GM18520 (cell line): ENCODE measurements around the gene NFAM1.

Experiments used
- ATAC-seq: cut with Tn5 transposase; IDR thresholded peaks from one replicate; pipeline ENCODE4 v1.9.1; 2021; ENCODE audit not compliant: unreplicated experiment

NFAM1 gene

DNA sequence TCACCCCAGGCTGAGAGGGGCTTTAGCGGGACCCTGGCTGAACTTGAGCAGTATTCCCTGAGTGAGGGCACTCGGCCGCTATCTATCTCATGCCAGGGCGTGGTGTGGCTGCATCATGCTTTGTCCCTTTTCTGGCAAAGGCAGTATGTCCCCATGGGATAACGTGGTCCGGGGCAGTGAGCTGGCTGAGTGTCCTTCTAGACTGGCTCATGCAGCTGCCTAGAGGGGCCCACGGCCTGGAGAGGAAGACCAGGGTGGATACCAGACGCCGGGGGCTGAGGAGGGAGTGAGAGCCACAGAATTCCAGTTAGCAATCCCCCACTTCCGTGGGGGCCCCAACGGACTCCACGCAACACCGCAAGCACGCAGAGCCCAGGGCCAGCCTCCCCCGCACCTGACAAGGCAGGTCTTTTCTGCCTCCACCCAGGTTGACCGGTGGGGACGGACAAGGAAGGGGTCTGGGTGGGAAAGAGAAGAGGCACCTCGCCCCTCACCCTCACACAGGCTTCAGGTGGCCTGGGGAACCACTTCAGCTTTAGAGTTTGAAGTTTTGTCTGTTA lies 15.5 kb downstream of the NFAM1 start:
- ATAC-seq: no peak

DNA sequence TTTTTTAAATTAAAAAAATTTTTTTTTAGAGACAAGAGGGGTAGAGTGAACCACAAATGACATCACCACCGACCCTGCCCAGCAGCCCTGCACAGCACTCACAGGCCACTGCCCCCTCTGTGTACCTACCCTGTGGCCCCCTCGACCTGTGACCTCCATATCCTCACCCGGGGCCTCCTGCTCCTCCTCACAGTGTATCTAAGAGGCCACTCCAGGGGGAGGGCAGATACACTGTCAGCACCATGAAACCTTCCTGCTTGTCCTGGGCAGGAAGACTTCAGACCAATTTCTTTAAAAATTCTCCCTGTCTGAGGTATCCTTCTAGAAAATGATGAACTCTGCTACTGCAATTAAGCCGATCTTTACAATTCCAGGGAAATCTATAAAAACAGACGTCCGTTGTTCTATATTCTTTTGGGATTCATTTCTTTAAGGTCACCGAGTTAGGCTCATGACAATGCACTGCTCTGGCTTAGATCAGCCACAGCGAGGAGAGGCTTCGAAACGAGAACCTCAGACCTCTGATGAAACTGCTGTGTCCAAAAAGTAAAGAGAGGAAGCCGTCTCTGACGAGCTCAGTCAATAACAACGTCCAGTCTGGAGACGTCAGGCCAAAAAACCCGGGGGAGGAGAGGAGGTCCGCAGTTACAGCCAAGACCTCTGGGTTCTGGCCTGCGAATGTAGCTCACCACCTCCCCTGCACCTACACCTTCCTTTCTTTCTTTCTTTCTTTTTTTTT lies 17.5 kb downstream of the NFAM1 start:
- no peak for ATAC-seq

DNA sequence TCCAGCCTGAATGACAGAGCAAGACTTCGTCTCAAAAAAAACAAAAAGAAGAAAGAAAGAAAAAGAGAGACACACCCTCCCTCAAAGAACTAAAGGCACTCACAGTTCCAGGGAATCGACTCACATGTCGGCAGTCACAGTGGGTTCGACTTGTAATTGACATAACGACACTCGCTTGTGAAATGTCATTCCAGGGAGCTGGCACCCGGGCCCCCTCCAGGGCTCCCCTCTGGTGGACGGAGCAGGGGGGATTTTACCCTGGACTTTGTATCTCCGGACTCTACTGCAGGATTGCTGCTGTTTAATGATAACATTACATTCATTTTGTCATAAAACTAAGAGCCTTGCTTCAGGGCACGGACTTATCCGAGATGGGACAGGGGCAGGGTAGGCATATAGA lies 18.2 kb downstream of the NFAM1 start:
- no peak for ATAC-seq

DNA sequence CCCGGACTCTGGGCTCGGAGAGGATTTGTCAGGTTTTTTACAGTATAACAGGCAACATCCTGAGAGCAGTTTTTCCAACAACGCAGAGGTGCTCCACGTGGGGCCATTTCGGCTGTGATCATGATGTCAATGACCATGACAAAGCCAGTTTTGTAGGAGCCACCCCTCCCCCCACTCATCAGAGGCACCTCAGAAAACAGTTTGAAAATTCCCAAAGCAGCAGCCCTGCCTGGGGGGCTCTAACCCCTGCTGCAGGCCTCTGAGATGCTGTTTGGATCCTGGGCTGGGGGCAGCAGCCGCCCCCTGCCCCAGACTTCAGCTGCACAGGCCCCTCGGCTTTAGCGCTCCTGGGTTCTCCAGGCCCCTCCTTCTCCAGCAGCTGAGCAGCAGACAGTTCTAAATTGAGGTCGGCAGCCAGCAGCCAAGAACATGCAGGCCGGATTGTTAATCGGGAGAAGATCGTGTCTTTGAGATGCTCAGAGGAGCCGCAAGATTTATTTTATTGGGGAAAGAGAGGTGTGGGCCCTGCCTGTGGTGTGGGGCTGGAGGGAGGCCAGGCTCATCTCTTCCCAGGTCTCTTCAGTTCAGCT lies 19.4 kb downstream of the NFAM1 start:
- ATAC-seq: no peak

DNA sequence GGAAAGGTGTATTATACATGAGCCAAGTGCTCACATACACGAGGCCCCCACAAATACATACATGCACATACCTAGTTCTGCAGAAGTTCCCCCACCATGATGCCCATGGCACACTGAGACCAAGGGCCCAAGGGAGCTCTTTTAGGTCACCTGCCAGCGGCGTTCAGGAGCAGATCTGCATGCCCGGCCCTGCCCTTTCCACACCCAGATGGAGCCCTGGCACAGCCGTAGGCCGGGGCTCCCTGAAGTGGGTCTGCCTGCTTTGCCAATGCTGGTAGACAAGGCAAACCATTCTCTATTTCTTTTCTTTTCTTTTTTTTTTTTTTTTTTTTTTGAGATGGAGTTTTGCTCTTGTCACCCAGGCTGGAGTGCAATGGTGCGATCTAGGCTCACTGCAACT lies 21.5 kb downstream of the NFAM1 start:
- no peak for ATAC-seq

DNA sequence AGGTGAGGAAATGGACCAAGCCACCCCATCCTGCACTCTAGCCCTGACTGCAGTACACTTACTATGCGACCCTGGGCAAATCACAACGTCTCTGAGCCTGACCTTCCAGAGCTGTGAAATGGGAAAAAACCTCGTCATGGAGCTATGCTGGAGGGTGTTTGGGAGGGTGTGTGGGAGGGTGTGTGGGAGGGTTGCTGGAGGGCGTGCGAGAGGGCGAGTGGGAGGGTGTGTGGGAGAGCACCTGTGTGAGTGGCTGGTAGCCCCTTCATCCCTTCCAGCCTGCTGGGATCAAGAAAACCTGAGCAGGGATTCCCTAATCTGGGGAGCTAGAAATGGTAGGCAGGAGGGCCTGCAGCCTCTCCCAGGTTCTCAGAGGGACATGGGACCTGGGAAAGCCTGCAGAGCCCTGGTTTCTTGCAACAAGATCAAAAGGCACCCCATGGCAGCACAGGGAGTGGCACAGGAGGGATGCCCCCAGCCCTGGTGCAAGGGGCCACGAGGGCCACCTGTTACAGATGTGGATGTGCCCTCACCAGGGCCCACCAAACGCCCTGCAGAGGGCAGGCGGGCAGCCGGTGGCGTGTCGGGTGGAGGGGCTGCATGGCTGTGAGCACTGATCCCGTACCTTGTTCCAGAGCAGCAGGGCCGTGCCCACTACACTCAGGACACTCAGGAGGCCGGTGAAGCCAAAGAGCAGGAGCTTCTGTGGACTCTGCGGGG lies 23.2 kb downstream of the NFAM1 start:
- ATAC-seq: no peak

DNA sequence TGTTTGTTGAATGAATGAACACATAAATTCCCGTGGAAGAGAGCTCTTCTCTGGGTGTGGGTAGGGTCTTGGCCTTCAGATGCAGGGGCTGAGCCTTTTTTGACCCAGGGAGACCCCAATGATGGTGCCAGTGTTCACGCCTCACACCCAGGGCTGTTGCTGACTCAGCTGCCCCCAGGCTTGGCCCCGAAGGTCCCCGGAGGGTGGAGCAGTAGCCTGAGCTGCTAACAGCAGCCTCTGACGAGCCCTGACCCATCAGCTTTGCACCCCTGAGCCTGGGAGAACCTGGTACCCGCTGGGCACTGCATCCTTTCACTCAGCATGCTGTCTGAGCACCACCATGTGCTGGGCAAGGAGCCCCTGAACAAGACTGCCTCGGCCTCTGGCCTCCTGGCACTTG lies 23.9 kb downstream of the NFAM1 start:
- ATAC-seq: no peak

DNA sequence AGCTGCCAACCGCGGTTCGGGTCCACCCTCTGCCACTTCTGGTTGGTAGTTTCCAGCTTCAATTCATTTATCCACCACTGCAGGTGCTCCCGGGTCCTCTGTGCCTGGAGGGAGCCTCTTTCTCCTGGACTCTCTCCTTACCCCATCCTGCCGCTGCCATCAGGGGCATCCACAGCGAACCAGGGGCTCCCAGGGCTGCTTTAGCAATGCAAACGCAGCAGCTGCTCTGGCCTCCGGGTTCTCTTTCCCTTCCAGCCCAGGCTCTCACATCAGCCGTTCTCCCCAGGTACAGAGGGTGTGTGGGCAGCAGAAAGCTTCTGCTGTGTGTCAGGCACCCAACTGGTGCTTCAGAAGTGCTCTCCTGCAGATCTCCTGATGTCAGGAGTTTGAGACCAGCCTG lies 27.9 kb downstream of the NFAM1 start:
- no peak for ATAC-seq

DNA sequence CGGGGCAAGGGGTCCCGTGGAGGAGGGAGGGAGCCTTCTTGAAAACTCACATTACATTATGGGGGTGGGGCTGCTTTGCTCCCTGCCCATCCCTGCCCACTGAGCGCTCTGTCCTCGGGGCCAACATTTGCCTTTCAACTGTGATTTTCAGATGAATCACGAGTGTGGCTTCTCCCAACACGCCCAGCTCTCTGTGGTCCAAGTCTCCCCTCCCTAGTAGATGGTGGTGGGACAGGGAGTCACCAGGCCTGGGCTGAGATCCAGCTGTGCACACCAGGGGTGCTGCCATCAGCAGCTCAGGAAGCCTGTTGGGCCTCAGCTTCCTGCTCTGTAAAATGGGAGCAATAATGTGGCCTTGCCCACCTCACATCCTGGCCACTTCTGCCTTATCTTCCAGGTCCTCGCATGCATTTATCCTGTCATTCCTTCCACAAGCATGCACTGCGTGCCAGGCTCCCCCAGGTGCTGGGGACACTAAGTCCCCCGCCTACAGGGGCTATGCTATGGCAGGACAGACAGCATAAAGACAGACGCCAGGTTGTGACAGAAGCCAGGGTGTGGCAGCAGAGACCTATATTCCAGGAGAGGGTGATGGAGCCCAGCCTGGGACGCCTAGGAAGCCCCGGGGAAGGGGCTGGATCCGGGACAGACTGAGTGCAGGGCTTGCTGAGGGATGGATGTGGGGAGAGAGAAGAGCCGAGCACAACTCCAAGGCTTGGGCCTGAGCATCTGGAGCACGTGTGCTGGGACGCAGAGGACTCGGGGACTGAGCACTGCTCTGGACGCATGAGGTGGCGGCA lies 30.5 kb downstream of the NFAM1 start:
- no peak for ATAC-seq

DNA sequence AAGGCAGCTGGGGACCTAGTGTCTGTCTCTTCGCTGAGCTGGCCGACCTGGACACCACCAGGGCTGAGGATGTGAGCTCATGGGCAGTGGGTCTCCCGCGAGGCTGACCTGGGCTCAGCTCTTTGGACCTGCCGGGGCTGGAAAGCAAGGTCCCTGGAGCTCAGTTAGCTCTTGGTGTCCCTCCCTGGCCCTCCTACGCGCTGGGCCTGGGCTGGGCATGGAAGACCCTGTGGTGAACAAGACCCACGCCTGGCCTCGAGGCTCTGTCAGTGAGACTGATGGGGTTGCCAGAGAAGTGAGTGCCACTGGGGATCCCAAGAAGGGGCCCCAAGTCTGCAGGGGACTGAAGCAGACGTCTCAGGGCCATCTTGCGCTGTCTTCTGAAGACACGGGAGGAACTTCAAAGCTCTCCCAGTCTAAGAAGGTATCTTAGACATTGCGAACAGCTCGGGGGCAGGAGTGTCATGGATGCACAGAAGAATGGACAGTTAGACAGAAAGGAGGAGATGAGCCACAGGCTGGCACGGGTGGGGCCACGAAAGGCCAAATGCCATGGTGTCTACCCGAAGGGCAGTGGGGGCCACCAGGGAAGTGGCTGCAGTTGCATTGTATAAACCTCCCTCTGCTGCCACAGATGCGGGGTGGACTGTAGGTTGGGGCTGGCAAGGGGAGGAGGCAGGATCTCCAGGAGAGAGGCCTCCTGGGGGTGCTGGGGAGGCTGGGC lies 31.2 kb downstream of the NFAM1 start:
- ATAC-seq: no peak

DNA sequence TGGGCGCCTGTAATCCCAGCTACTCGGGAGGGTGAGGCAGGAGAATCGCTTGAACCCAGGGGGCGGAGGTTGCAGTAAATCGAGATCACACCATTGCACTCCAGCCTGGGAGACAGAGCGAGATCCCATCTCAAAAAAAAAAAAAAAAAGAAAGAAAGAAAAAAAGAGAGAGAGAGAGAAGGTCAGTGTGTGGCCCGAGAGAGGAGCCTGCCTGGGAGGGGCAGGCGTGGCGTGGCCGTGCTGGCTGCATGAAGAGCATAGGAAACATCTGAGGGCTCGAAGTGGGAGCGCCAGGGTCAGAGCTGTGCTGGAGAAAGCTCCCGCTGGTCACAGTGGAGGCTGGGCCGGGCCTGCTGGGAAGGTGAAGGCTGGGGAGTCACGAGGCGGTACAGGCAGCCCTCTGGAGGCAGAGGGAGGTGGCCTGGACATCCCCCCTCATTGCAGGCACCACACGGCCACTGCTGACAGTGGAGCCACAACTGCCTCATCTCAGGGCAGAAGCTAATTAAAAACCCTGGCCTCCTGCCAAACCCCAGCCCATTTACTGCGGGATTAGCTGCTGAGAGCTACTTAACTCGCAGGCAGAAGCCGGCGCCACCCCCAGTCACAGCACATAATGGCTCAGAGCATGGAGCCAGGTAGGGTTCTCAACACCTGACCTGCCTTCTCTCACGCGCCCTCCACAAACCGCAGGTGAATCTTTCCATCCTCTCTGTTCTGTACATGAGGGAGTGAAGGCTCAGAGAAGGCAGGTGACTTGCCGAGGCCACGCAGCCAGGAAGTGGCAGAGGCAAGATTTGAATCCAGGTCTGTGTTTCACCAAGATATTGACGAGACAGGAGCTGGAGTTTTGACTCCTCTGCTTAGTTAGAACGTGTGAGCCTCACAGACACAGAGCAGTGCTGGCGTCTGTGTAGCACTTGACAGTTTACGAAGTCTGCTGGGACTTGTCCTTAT lies 32.6 kb downstream of the NFAM1 start:
- no peak for ATAC-seq

DNA sequence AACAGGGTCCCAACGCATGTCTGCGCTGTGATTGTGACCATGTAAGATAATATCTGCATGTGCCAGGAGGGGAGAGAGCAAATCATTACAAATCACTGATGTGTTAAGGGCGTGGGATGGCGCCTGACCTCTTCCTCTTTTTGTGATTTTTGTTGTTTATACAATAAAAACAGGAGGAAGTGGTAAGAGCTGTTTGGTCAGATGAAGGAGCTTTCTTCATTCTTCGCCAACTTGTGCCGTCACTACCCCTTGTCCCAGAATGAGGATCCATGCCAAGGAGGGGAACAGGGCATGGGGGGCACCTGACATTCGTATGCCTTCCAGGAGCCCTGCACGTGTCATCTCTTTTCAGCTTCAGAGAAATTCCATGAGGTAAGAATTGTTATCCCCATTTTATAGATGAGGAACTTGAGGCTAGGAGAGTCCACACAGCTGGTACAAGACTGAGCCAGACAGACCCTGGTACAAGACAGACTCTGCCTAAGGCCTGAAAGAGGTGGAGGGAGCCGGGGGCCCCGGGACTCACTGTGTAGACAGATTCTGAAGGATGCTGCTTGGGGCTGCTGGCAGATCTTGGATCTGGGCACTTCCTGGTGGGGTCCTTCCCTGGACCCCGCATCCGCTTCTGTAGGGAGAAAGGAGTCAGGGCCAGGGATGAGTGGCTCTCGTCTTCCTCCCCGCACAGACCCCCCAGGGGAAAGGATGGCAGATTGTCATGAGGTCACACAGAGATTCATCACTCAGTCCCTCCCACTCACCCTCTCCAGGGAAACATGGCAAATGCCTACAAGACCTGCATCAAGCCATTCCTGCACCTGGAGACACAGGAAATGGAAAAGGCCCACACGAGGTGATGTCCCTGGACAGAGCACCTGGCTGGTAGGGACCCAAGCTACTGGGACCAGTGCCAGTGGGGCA lies 34.6 kb downstream of the NFAM1 start:
- ATAC-seq: no peak

DNA sequence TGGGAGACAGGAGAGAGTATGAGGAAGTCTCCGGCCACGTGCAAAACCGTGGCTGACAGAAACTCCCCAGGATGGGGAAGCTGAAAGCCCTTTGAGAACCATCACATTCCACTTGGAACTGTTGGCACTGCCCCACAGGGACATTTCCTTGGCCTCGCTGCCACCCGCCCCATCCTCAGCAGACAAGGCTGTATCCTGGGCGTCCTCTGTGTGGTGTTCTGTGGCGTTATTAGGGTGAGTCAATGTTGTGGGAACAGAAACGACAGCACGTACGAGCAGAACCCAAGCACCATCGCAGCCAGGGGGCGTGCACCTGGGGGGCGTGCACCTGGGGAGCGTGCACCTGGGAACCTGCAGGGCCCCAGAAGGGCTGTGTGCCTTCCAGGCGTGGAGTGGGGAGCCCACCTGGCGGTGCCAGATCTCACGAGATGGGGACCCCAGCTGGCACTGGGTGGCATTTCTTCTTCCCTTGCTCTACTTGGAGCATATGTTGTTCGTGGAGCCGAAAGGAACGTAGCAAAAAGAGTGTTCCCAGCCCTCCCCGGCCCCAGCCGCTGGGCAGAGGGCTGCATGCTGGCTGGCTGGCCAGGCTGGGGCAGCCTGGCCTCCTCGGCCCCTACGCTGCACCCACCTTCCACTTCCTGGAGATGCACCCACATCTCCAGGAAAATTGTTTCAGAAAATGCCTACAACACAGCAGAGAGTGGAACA lies 35.4 kb downstream of the NFAM1 start:
- no peak for ATAC-seq

DNA sequence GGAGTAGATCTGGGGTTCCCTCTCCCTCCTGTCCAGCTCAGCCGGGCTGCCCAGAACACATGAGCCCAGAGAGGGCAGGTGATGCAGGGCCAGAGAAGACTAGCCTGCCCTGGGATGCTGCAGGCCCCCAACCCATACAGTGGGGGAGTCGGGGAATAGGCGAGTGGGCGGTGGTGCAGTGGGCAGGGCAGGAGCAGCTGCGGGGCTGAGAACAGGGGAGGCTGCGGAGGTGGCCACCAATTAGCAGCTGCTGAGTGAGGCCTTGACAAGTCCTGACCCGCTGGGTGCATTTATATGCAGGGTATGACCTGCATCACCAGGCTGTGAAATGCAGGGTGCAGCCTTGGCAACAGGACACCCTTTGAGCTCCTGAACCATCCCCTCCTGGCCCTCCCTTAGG lies 43.1 kb downstream of the NFAM1 start:
- ATAC-seq: no peak

DNA sequence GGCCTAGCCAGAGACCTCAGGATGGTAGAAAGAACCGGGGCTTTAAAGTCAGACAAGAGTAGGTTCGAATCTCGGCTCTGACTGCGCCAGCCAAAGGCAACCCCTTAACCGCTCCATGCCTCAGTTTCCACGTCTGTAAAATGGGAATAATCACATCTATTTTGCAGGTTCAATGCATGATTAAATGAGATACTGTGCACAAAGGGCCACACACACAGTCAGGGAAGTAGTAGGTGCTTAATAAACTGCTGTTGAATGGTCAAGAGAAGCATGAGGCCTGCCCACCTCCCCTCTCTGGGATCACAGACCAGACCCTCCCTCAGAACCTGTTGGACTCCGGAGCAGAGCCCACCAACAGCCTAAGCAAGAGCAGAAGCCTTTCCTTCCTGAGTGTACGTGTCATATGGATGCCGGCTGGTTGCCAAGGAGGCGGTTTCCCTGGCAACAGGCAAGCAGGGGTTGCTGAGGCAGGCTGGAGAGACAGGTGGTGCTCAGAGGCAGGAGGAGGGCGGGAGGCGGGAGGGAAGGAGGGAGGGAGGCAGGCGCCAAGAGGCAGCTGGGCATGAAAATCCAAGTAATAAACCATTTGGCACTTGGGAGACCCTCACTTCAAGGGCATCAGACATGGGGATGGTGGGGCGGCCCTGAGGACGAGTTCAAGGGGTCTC lies 43.9 kb downstream of the NFAM1 start:
- ATAC-seq: no peak

DNA sequence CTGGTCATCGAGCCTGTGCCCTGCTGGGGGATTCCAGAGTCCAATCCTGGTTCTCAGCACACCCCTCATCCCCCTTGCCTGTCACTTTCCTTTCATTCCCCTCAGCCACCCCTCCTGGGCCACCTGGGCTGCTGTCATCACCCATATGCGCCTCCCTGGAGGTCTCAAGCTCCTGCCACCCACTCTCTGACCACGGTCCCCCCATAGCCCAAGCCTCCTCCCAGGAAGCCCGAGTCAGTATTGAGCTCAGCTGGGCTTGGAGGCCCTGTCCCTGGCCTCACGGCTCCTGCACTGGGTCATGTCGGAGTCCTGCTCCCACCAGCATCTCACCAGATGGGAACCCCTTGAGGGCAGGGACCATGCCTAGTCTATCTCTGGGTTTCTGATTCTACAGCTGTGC lies 44.6 kb downstream of the NFAM1 start:
- ATAC-seq: no peak

DNA sequence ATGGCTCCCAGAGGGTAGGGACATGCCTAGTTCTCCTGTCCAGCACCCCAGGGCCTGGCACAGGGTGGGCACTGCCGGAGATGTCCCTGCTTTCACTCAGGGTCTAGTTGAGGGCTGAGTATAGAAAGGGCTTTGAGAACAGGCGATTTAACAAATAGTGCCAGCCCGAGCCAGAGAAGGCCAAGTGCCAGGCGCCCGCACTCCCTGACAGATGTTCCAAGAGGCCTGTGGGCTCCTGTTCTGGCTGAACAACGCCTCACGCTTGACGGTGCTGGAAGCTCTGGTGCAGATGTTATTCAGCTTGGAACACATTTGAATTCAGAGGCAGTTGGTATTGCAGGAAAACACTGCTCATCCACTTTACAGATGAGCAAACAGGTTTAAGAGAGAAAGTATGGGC lies 46.5 kb downstream of the NFAM1 start:
- no peak for ATAC-seq
